Left cardiac atrium (tissue), 4 donors: ENCODE data around the gene PNPT1. TPM values are rescaled to one million over a fixed set of nuclear protein-coding genes. Genes with fewer than 3 reads are reported as not detected.
"Not testable (repeated sequence)": the region's sequence is repeated elsewhere in the genome, so short reads cannot be mapped to it uniquely, and the experiment has no call there.

ENCODE experiments used
- ATAC-seq, 2 donors: fragments of 200-7000 bp; cut with Tn5 transposase; one replicate each; pipeline ENCODE4 v1.9.1; 2020; ENCODE audit warnings: mild to moderate bottlenecking in 2 of 2, moderate library complexity in 2 of 2
- DNase-seq: peaks from one replicate; pipeline ENCODE4 v3.0.0-alpha.2; 2020
- intact Hi-C, 2 donors: fragments of 100-400 bp; cut with DNase I; formaldehyde crosslinking; loops; one replicate each; pipeline versions ENCODE4 v1.14.1 to v1.15.1; 2022 to 2023
- long read RNA-seq: library from polyadenylated mRNA; unstranded; transcript quantifications from one replicate; pipeline ENCODE4 v2.0.0, GENCODE V29; 2021
- total RNA-seq, 2 donors: library from RNA; stranded (reverse); fragmentation: NEBNext Ultra II Directional; extraction: Animal tissue kit (Norgen Biotek cat#: 25700); gene quantifications; one replicate each; pipeline ENCODE4 v1.2.1, GENCODE V29; 2021
- donor health status: DM: no; HTN: yes; CAD: no.
- donor health status: DM: no; HTN: yes; CAD: no; lungs with severe emphysema.
- donor health status: DM: yes; HTN: yes; CAD: no.
- donor health status: Dilated cardiomyopathy.

The PNPT1 gene
- 10 to 100 TPM; 16.4 to 20.5 TPM for total RNA-seq
- long read RNA-seq, full-length matches to known transcripts = 55 of 70 reads
- long read RNA-seq, partial matches to known transcripts = 5 of 70 reads
- long read RNA-seq, other reads (novel, unspliced or antisense) = 10 of 70 reads

GRCh38 chr2:55693181-55694125 lies at the start of gene PNPT1:
PNPT1 (minus strand) TSS chr2:55693844; CDS start chr2:55693823, 21 bp downstream.
- intact Hi-C loops = no loop called here
- peak; percentile 100 for ATAC-seq
- DNase-seq = peak; percentile 96

GRCh38 chr2:55742996-55743395 lies 49.4 kb upstream of the PNPT1 start:
- intact Hi-C loops = no loop called here

GRCh38 chr2:55736019-55736536 lies 42.4 kb upstream of the PNPT1 start:
- DNase-seq, intact Hi-C loops, ATAC-seq: not testable (repeated sequence)

More at GRCh38 chr2:55742996-55743395, 49.4 kb upstream of the PNPT1 start:
- no peak for ATAC-seq
- DNase-seq = no peak

GRCh38 chr2:55734726-55735125 lies 41.1 kb upstream of the PNPT1 start:
- ATAC-seq (no peak), DNase-seq (no peak)
- intact Hi-C loops = no loop called here

GRCh38 chr2:55733335-55733734 lies 39.7 kb upstream of the PNPT1 start:
- intact Hi-C loops = no loop called here
- ATAC-seq (no peak), DNase-seq (no peak)

GRCh38 chr2:55732854-55733253 lies 39.2 kb upstream of the PNPT1 start:
- DNase-seq = no peak
- peak in 1 of 2 donors; percentile 14 for ATAC-seq
- intact Hi-C loops = no loop called here

- ATAC-seq (no peak), DNase-seq (no peak)
- intact Hi-C loops = no loop called here
Measured at GRCh38 chr2:55729136-55729685, 35.6 kb upstream of the PNPT1 start.

- DNase-seq = no peak
- no peak for ATAC-seq
- intact Hi-C loops = no loop called here
Measured at GRCh38 chr2:55721596-55722215, 28.1 kb upstream of the PNPT1 start.

GRCh38 chr2:55720417-55720816 lies 26.8 kb upstream of the PNPT1 start:
- intact Hi-C loops = no loop called here
- no peak for ATAC-seq
- no peak for DNase-seq

- intact Hi-C loops = loop anchor here (2.0 to 5.0 kb wide), 4 partner anchors 287 to 412 kb away; no protein-coding TSS in a partner anchor
- DNase-seq (no peak), ATAC-seq (no peak)
Measured at GRCh38 chr2:55719852-55720251, 26.2 kb upstream of the PNPT1 start.

GRCh38 chr2:55718165-55719008 lies 24.7 kb upstream of the PNPT1 start:
- intact Hi-C loops = loop anchor here (2.0 to 5.0 kb wide), 4 partner anchors 289 to 414 kb away; no protein-coding TSS in a partner anchor
- DNase-seq (peak; percentile 45), ATAC-seq (peak in 1 of 2 donors; percentile 48)

GRCh38 chr2:55715626-55716025 lies 22.0 kb upstream of the PNPT1 start:
- DNase-seq = no peak
- intact Hi-C loops = loop anchor here in 1 of 2 donors (5.0 kb wide), 2 partner anchors 292 to 417 kb away; no protein-coding TSS in a partner anchor

GRCh38 chr2:55715178-55715577 lies 21.5 kb upstream of the PNPT1 start:
- ATAC-seq, DNase-seq: not testable (repeated sequence)
- intact Hi-C loops = loop anchor here in 1 of 2 donors (5.0 kb wide), 2 partner anchors 292 to 417 kb away; no protein-coding TSS in a partner anchor

More at GRCh38 chr2:55715626-55716025, 22.0 kb upstream of the PNPT1 start:
- no peak for ATAC-seq

- intact Hi-C loops = no loop called here
Measured at GRCh38 chr2:55712477-55713060, 18.9 kb upstream of the PNPT1 start.

GRCh38 chr2:55710025-55710424 lies 16.4 kb upstream of the PNPT1 start:
- DNase-seq = no peak
- ATAC-seq = no peak
- intact Hi-C loops = no loop called here

More at GRCh38 chr2:55712477-55713060, 18.9 kb upstream of the PNPT1 start:
- DNase-seq (no peak), ATAC-seq (no peak)

- DNase-seq (no peak), ATAC-seq (no peak)
- intact Hi-C loops = no loop called here
Measured at GRCh38 chr2:55707751-55708150, 14.1 kb upstream of the PNPT1 start.

- ATAC-seq, DNase-seq, intact Hi-C loops: not testable (repeated sequence)
Measured at GRCh38 chr2:55706258-55706657, 12.6 kb upstream of the PNPT1 start.
